Panc1 (cell line): ENCODE results near the gene PUS1.

Experiments
- POLR2AphosphoS5 ChIP-seq: IDR thresholded peaks from 2 replicates; pipeline ENCODE4 v1.6.1; 2012; ENCODE audit warnings: mild to moderate bottlenecking, low read depth, low read length, moderate library complexity
- TF ChIP-seq, protein P1 (sequence below): fragments of 450-650 bp; IDR thresholded peaks from 2 replicates; pipeline ENCODE4 v1.5.1; 2017; ENCODE audit warnings: mild to moderate bottlenecking

GRCh38 chr12:131946757-131947156 is 17.7 kb downstream of the PUS1 start:
- TF ChIP-seq, protein P1, sequence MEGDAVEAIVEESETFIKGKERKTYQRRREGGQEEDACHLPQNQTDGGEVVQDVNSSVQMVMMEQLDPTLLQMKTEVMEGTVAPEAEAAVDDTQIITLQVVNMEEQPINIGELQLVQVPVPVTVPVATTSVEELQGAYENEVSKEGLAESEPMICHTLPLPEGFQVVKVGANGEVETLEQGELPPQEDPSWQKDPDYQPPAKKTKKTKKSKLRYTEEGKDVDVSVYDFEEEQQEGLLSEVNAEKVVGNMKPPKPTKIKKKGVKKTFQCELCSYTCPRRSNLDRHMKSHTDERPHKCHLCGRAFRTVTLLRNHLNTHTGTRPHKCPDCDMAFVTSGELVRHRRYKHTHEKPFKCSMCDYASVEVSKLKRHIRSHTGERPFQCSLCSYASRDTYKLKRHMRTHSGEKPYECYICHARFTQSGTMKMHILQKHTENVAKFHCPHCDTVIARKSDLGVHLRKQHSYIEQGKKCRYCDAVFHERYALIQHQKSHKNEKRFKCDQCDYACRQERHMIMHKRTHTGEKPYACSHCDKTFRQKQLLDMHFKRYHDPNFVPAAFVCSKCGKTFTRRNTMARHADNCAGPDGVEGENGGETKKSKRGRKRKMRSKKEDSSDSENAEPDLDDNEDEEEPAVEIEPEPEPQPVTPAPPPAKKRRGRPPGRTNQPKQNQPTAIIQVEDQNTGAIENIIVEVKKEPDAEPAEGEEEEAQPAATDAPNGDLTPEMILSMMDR, result no peak
- TF ChIP-seq POLR2AphosphoS5, result peak; percentile 31; the same call in 1 of the 2 replicates
